Measurements from ENCODE around the gene TSPY9.
"Not testable (repeated sequence)": the region's sequence is repeated elsewhere in the genome, so short reads cannot be mapped to it uniquely, and the experiment has no call there.

TSPY9 gene, protein sequence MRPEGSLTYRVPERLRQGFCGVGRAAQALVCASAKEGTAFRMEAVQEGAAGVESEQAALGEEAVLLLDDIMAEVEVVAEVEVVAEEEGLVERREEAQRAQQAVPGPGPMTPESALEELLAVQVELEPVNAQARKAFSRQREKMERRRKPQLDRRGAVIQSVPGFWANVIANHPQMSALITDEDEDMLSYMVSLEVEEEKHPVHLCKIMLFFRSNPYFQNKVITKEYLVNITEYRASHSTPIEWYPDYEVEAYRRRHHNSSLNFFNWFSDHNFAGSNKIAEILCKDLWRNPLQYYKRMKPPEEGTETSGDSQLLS

DNA sequence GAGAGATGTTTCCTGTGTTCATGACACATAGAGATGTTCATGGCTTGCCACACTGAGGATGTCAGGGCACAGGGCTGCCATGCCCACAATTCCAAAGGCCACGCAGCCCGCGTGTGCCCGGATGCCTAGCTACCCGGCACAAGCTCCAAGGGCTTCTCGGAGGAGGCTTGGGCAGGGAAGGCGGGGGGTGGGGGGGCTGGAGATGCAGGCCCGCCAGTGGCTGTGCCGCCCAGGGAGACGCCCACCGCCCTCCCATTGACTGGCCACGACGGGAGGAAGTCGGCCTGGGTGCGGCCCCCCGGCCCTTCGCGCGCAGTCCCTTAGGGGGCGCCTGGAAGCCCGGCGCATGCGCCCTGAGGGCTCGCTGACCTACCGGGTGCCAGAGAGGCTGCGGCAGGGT, at the start of gene TSPY9:
Gene TSPY9 (plus strand): TSS at position 301 of the 400 bp plus-strand sequence. CDS start 46 bp downstream, at position 347.
- not testable (repeated sequence) for H3K27ac ChIP-seq

DNA sequence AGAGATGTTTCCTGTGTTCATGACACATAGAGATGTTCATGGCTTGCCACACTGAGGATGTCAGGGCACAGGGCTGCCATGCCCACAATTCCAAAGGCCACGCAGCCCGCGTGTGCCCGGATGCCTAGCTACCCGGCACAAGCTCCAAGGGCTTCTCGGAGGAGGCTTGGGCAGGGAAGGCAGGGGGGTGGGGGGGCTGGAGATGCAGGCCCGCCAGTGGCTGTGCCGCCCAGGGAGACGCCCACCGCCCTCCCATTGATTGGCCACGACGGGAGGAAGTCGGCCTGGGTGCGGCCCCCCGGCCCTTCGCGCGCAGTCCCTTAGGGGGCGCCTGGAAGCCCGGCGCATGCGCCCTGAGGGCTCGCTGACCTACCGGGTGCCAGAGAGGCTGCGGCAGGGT, 20.4 kb upstream of the TSPY9 start, which contains the start of gene TSPY1:
Gene TSPY1 (plus strand): TSS at position 301 of the 400 bp plus-strand sequence. CDS start 46 bp downstream, at position 347.
- H3K27ac ChIP-seq, result not testable (repeated sequence)

DNA sequence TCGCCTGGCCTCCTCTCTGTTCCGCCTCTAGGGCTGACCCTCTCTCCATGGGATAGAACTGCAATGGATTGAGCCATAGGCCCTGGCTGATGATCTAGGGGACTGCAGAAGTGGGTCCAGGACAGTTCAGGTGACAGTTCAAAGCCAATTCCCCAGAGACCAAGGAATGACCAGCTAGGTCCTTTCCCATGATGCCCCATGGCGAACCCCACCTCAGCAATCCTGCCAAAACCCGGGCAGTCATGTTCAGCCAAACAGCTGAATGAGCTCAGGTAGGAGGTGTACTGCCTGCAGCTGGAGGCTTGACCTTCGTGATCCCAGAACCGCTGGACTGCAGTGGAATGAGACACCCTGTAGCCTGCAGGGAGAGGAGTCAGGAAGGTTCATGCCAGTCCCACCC, 17.3 kb downstream of the TSPY9 start:
- H3K27ac ChIP-seq, result not testable (repeated sequence)

DNA sequence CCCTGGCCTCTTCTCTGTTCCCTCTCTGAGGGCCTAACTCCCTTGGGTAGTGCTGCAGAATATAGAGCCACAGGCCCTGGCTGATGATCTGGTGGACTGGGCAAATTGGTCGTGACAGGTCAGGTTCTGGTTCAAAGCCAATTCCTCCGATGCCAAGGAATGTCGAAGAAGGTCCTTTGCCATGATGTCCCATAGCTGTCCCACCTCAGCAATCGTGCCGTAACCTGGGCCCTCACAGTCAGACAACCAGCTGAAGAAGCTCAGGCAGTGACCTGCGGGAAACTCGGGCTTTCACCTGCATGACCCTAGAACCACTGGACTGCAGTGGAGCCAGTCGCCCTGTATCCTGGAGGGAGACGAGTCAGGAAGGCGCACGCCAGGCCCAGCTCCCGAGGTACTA, 29.2 kb downstream of the TSPY9 start:
- not testable (repeated sequence) for H3K27ac ChIP-seq

DNA sequence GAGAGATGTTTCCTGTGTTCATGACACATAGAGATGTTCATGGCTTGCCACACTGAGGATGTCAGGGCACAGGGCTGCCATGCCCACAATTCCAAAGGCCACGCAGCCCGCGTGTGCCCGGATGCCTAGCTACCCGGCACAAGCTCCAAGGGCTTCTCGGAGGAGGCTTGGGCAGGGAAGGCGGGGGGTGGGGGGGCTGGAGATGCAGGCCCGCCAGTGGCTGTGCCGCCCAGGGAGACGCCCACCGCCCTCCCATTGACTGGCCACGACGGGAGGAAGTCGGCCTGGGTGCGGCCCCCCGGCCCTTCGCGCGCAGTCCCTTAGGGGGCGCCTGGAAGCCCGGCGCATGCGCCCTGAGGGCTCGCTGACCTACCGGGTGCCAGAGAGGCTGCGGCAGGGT, 40.5 kb downstream of the TSPY9 start, which contains the start of gene TSPY10:
Gene TSPY10 (plus strand): TSS at position 301 of the 400 bp plus-strand sequence. CDS start 46 bp downstream, at position 347.
- not testable (repeated sequence) for H3K27ac ChIP-seq

Measured in VCaP (cell line).